HG03558 (cell line): Measurements from ENCODE around the gene PLA2G4B.
"Not testable (repeated sequence)": the region's sequence is repeated elsewhere in the genome, so short reads cannot be mapped to it uniquely, and the experiment has no call there.

Experiments used
- ATAC-seq: cut with Tn5 transposase; IDR thresholded peaks from one replicate; pipeline ENCODE4 v1.9.1; 2021; ENCODE audit warnings: moderate number of reproducible peaks; ENCODE audit not compliant: unreplicated experiment; ENCODE audit errors: extremely low read depth

Gene PLA2G4B

DNA sequence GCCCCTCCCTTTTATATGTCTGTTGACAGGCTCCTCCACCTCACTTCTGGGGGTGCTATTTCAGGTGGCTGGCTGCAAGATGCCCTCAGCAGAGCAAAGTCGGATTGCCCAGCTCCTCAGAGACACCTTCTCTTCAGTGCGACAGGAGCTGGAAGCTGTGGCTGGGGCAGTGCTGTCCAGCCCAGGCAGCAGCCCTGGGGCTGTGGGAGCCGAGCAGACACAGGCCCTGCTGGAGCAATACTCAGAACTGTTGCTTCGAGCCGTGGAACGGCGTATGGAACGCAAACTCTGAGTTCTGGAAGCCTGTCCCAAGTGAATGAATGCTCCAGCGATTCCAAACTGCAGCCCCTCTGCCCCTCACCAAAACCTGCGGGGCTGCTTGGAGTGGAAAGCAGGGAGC, 13.5 kb upstream of the PLA2G4B start:
- no peak for ATAC-seq

DNA sequence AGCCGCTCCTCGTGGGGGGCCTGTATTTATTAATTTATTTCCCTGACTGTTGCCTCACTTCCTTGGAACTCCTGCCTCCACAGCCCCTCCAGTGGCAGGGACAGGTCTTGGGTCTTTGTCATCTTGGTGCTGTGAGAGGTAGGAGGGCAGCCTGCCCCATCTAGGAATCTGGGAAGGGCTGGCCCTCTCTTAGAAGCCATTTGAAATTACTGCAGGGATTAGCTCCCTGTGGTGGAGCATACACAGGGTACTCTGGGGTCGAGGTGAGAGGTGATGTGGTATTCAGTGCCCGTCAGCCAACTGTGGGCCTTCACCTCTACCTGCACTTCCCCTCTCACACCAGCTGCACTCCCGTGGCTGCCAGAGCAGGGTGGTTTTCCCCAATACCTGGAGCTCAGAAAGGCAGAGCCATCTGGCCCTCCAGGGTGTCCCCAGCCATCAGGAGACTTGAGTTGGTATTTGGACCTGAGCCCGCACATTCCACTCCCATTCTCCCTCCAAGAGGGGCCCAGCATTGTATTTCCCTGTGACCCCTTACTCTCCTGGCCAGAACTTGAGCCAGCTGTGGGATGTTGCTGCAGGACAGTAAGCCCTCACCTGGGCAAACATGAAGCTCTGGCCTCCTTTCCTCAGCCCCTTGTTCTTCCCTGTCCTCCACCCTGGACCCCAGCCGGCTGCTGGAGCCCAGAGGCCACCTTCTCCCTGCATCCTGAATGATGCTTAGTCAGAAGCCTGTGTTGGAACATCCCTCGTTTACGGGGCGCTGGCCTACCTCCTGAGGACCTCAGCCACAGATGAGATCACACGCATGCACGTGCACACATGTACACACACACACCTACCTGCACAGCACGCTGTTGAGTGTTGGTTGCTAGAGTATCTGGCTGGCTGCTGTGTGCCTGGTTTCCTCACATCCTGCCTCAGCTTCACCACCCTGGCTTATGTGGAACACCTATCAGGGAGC, 12.8 kb upstream of the PLA2G4B start:
- ATAC-seq: no peak

DNA sequence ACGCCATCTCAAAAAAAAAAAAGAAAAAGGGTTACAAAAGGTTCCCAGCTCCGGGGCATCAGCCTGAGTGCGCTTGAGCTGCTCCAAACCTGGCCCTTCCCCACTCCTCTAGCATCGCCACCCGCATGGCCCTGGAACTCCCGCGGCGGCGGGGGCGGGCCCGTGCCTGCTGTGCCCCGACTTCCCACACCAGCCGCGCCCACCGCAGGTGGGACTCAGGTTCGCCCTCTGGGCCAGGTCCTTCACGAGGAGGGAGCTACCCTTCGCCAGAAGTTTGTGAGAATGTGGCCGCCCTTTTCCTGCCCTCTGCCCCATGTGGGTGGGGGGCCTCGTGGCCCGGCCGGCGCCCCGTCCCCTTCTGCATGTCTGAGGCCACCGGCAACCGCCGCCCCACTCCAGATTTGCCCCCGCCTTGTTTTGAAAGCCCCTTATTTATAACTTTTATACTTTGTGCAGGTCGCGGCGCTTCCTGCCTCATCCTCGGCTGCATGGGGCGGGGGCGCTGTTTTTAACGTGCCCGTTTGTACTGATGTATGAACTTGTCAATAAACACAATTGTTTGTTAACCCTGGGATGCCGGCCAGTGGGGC, 11.3 kb upstream of the PLA2G4B start:
- ATAC-seq: no peak

DNA sequence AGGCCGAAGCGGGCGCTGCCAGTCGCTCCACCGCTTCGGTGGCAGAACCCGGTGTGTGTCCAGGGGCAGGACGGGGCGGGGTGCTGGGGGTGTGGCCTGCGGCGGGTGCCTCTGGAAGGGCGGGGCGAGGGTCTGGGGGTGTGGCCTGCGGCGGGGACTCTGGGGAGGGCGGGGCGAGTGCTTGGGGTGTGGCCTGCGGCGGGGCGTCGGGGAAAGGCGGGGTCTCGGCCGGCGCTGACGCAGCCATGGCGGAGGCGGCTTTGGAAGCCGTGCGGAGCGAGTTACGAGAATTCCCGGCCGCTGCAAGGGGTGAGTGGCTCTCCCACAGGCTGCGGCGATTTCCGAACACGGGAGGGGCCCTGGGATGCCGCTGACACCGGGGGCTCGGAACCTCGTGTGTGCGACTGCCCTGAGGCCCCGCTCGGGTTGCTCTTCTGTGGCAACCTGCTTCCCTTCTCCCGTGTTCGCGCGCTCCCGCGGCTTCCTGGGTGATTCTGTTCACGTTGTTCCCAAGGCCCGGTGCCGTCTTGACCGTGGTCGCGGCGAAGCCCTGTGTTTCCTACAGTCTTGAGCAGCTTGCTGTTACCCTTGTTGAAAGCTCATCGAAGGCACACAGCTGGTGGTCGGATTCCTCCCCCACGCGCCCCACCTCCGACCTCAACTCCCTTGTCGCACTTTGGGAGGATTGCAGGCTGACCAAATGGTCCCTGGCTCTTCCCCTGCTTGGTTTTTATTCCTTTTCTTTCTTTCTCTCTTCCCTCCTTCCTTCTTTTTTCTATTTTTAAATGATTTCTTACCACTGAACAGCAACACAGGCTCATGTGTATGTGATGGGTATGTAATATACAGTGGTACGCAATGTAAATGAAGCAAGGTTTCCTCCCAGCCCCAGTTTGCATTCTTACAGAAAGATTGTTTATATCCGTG, 10.5 kb upstream of the PLA2G4B start, which contains the start of gene JMJD7:
JMJD7 (plus strand) TSS at position 213 of the 927 bp plus-strand sequence; CDS start at position 246, 33 bp downstream.
- ATAC-seq: no peak

DNA sequence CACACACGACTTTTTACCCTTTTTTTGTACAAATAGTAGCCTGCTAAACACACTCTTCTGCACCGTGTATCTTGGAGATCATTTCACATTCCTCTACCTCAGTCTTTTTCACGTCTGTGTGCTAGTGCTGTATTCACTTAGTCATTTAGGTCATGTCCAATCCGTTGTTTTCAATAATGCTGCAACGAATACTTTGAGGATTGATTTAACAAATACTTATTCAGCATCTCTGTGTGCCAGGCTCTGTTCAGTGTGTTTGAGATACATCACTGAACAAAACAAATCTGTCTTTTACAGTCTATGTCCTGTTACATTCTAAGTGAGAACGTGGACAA, 9.9 kb upstream of the PLA2G4B start:
- no peak for ATAC-seq

DNA sequence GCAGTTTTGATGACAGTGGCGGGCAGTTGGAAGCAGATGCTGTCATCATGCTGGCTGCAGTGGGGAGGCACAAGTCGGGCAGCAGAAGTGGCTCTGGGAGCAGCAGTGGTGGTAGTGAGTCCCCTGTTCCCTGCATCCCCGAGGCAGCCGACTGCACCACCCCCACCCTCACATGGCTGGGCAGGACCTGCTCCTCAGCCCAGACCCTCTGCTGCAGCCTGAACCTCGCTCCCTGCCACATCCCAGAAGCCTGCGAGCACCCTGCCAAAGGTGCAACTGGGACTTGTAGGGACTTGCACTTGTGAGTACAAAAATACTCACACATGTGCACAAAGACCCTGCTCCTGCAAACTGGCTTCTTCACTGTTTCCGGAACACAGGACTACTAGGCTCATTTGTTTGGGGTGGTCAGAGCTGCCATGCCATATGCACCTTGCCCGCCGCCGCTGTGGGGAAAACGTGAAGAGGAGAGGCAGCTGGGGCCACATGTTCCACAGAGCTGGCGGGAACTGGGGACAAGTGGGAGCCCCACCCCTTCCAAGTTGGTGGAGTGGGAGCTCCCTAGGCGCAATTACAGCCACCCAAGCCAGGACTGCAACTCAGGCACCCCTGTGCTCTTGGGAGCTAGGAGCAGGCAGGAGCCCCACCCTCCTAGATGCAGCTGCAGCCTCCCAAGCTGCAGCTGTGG, 8.5 kb upstream of the PLA2G4B start:
- no peak for ATAC-seq

DNA sequence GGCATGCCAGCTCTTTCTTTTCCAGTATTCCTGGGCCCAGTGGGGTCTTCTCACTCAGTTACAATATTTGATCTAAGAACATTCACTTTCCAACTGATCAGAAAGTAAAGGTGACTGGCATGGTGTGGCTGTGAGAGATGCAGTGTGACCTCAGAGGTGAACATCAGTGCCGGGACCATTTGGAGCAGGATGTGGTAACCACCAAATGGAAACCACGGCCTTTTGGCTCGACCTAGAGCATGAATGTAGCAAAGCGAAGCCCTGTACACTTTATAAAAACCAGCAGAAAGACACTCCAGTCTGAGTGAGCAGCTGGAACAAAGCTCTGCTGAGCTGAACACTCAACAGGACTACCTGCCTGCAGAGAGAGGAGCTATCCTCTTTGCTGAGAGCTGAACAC, 7.4 kb upstream of the PLA2G4B start:
- not testable (repeated sequence) for ATAC-seq

DNA sequence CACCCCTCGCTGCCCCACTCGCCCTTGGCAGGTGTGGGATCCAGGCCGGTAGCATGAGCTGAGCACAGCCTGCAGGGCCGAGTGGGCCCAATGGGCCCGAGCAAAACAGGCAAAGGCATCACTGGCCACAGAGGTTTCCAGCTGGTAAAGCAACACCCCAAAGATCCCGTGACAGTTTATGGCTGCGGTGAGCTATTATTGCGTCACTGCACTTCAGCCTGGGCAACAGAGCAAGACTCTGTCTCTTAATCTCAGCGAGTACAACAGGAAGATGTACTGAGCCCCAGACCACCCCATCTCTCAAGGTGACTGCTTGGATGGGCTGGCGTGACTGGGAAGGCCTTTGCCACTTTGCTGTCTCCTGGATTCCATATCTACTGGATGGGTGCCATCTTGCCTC, 6.4 kb upstream of the PLA2G4B start:
- ATAC-seq: no peak

DNA sequence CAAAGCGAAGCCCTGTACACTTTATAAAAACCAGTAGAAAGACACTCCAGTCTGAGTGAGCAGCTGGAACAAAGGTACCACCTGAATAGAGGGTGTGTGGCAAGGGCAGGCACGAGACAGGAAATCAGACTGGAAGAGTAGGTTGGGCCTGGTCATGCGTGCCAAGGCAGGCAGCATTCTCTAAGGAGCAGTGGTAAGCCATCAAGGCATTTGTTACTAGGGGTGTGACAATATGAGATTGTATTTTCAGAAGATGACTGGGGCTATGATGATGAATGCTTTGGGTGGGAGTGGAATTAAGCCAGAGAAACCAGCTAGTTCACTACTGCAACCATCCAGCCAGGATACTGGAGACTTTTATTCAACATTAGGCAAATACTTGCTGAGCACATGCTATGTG, 5.8 kb upstream of the PLA2G4B start:
- ATAC-seq: no peak

DNA sequence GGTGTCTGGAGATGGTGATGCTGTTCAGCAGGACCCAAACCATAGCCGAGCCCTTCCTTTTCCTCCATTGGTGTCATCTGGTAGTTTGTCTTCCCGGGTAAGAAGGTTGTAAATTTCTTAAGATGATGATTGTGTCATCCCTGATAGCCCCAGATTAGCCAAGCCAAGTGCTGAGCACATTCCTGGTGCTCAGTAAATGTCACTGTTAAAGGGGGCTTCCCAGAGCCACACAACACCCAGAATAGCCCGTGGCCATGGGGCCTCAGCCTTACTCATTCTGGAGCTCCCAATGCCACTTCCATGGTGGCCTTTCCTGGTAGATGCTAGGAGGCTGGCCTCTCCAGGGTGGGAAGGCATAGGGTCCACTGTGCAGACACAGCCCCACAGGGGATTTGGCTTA, 4.6 kb upstream of the PLA2G4B start:
- no peak for ATAC-seq

DNA sequence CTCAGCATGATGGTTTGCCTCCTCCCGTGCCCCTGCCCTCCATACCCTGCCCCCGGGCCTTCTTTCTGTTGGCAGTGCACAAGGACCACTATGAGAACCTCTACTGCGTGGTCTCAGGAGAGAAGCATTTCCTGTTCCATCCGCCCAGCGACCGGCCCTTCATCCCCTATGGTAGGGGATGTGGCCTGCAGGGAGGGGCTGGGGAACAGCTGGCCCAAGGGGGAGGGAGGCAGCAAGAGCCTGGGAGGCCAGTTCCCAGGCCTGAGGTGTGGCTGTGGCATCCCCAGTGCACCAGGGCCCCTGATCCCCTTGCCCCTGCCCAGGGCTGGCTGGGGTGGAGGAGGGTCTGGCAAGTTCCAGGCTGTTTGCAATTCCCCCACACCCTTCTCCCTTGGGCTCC, 2.6 kb upstream of the PLA2G4B start:
- ATAC-seq: no peak

DNA sequence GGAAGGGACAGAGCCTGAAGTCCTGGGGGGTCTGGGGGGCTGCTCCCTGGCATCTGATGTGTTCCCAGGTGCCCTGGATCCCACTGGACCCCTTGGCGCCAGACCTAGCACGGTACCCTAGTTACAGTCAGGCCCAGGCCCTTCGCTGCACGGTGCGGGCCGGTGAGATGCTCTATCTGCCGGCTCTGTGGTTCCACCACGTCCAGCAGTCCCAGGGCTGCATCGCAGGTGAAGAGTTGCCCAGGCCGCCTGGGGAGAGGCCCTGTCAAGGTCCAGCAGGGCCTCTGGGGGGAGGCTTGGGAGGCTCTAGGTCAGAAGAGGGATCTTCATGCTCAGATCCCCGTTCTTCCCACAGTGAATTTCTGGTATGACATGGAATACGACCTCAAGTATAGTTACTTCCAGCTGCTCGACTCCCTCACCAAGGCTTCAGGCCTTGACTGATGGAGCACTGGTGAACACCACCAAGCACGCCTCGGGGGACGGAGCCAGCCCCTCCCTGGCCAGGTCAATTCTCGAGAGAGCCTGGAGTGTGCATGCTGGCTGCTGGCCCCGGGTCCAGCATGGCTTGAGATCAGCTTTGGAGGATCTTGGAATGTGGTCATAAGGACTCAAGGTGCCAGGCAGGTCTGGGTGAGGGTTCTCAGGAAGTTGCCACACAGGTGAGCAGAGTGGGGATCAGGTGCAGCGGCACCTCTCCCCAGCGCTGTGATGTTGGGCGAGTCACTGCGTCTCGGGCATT, 1.8 kb upstream of the PLA2G4B start:
- ATAC-seq: no peak

DNA sequence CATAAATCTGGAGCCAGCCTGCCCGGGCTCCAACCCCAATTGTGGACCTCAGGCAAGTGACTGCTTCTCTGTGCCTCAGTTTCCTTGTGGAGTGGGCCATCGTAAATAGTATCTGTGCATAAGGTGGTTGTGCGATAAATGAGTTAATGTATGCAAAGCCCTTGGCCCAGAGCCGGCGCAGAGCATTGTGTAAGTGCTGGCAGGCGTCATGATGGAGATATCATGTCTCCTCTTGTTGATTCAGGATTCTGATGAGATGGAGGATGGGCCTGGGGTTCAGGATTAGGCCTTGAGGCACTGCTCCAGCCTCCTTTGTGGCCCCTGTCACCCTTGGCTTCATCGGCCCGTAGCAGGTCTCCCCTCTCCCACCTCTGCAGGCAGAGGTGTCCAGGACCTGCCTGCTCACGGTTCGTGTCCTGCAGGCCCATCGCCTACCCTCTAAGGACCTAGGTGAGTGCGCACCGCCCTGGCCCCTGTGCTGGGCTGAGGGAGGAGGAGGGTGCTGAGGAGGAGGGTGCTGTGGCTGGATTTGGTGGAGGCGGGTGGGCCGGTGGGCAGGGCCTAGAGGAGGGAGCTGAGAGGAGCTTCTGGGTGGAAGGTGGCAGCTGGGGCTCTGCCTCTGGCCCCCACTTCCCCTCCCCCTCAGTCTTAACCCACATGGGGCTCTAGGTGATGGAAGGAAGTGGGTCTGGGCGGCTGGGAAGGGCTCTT, 1.3 kb downstream of the PLA2G4B start:
- ATAC-seq: no peak

DNA sequence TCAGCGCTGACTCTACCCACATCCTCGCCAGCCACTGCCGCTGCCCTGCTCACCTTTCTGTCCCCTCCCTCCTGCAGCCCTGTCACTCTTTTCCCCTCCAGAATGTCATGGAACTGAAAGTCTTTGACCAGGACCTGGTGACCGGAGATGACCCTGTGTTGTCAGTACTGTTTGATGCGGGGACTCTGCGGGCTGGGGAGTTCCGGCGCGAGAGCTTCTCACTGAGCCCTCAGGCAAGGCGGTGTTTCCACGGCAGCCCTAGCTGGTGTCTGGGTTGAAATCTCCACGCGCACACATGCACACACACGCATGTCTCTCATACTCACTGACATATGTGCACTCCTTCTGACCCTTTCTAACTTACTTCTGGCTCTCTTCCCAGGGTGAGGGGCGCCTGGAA, 2.0 kb downstream of the PLA2G4B start:
- no peak for ATAC-seq

DNA sequence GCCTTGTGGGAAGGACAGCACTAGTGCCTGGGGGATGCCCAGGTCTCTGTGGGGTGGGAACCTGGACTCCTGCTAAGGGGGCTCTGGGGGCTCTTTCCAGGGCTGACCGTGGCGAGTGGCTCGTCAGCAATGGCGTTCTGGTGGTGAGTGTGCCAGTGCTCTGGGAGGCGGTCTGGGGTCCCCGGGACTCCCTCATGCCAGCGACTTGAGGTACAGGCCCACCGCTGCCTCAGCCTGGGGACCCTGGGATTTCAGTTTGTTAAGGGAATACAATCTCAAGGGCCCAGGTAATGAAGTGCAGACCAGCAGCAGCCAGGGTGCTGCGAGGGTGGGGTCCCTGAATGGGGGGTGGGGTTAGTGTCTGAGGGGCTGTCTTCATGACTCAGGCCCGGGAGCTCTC, 2.5 kb downstream of the PLA2G4B start:
- no peak for ATAC-seq

DNA sequence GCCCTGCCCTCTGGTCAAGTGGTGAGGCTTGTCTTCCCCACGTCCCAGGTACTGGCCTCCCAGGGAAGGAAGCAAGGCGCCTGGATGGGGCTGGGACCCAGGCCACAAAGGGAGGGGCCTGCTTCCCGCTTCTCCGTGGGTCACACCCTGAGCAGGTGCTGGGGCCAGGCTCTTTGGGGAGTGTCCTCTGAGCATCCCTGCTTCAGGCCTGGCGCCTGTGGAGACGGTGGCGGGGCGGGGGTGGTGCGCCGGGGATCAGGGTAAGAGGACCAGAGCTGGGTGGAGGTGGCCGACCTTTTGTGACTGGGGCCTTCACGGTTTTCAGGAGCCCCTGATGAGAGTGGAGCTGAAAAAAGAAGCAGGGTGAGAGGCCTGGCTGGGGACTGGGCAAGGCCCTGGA, 3.6 kb downstream of the PLA2G4B start:
- ATAC-seq: no peak

DNA sequence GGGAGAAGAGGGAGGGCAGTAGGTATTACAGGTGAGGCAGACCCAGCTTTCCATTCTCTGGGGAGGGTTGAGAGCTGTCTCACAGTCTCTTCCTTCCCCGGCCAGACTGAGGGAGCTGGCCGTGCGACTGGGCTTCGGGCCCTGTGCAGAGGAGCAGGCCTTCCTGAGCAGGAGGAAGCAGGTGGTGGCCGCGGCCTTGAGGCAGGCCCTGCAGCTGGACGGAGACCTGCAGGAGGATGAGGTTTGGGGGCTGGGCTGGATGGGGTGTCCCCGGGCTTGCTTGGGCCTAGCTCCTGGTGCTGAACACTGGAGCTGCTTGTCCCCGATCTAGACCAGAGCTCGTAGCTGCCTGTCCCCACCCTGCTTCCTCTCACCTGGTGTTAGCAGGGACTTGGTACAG, 4.9 kb downstream of the PLA2G4B start:
- ATAC-seq: no peak

DNA sequence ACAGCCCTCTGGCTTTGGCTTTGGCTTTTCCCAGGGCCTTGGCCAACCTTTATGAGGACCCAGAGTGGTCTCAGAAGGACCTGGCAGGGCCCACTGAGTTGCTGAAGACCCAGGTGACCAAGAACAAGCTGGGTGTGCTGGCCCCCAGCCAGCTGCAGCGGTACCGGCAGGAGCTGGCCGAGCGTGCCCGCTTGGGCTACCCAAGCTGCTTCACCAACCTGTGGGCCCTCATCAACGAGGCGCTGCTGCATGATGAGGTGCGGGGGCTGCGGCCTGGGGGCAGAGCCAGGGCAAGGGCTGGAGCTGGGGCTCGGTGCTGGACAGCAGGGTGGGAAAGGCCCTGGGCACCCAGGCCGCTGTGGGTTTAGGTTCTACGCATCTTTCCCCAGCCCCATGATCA, 6.2 kb downstream of the PLA2G4B start:
- ATAC-seq: no peak

DNA sequence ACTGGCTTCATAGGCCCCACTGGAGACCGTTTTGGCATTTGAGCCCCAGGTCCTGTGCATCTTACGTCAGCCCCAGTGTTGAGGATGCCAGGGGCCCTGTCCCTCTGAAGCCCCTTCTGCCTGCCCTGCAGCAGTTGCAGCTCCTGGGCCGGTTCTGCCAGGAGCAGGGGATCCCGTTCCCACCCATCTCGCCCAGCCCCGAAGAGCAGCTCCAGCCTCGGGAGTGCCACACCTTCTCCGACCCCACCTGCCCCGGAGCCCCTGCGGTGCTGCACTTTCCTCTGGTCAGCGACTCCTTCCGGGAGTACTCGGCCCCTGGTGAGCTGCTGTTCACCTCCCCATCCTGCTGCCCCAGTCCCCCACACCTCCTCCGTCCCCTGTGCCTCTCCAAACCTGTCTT, 8.6 kb downstream of the PLA2G4B start:
- no peak for ATAC-seq
